ENCODE measurements around the gene STXBP6.

STXBP6 gene

GRCh38 chr14:24880689-24881088 is 169.3 kb downstream of the STXBP6 start:
- DNase-seq, result no peak

GRCh38 chr14:24879661-24880386 is 170.1 kb downstream of the STXBP6 start:
- DNase-seq, result no peak

GRCh38 chr14:24876996-24877395 is 173.0 kb downstream of the STXBP6 start:
- no peak for DNase-seq

GRCh38 chr14:24875991-24876878 is 173.7 kb downstream of the STXBP6 start:
- DNase-seq, result no peak

- no peak for DNase-seq
Observed at GRCh38 chr14:24875203-24875838, 174.6 kb downstream of the STXBP6 start.

- DNase-seq, result no peak
Observed at GRCh38 chr14:24874514-24875202, 175.3 kb downstream of the STXBP6 start.

- DNase-seq, result no peak
Observed at GRCh38 chr14:24873551-24873950, 176.4 kb downstream of the STXBP6 start.

GRCh38 chr14:24870949-24871701 is 178.8 kb downstream of the STXBP6 start:
- DNase-seq, result no peak

- no peak for DNase-seq
Observed at GRCh38 chr14:24868389-24868788, 181.6 kb downstream of the STXBP6 start.

GRCh38 chr14:24866067-24866639 is 183.8 kb downstream of the STXBP6 start:
- no peak for DNase-seq

- no peak for DNase-seq
Observed at GRCh38 chr14:24863968-24864684, 185.8 kb downstream of the STXBP6 start.

- no peak for DNase-seq
Observed at GRCh38 chr14:24861083-24861630, 188.8 kb downstream of the STXBP6 start.

- DNase-seq, result no peak
Observed at GRCh38 chr14:24859559-24859958, 190.4 kb downstream of the STXBP6 start.

- no peak for DNase-seq
Observed at GRCh38 chr14:24858684-24859083, 191.3 kb downstream of the STXBP6 start.

- no peak for DNase-seq
Observed at GRCh38 chr14:24858052-24858451, 191.9 kb downstream of the STXBP6 start.

- DNase-seq, result no peak
Observed at GRCh38 chr14:24857277-24857676, 192.7 kb downstream of the STXBP6 start.

- DNase-seq, result no peak
Observed at GRCh38 chr14:24853446-24853845, 196.5 kb downstream of the STXBP6 start.

- DNase-seq, result no peak
Observed at GRCh38 chr14:24852312-24853060, 197.5 kb downstream of the STXBP6 start.

- no peak for DNase-seq
Observed at GRCh38 chr14:24851837-24852236, 198.1 kb downstream of the STXBP6 start.

GRCh38 chr14:24851406-24851805 is 198.5 kb downstream of the STXBP6 start:
- DNase-seq, result no peak

All from NCI-H510A treated with DMSO at 0.1 percent for 48 hours (cell line).